HT-29 (cell line): ENCODE results near the gene WLS. TPM values are rescaled to one million over a fixed set of nuclear protein-coding genes. Genes with fewer than 3 reads are reported as not detected.
"Not testable (repeated sequence)": the region's sequence is repeated elsewhere in the genome, so short reads cannot be mapped to it uniquely, and the experiment has no call there.

Source experiments
- DNase-seq: peaks from one replicate; pipeline ENCODE4 v3.0.0-alpha.2; 2015; ENCODE audit warnings: low spot score
- total RNA-seq: library from RNA; depleted of rRNA; stranded (reverse); fragments of >200 nt; shearing (Covaris generic); gene quantifications from 2 replicates; pipeline ENCODE4 v1.2.3, GENCODE V29; 2014

Gene WLS
- total RNA-seq, 1 experiment from 2014 or later: 29.0 TPM

- DNase-seq: no peak
These were observed 66.0 kb downstream of the WLS start for GRCh38 chr1:68166348-68166747.

GRCh38 chr1:68165665-68166064 lies 66.7 kb downstream of the WLS start:
- DNase-seq: no peak

- DNase-seq: no peak
These were observed 67.4 kb downstream of the WLS start for GRCh38 chr1:68164918-68165317.

- DNase-seq: no peak
These were observed 69.1 kb downstream of the WLS start for GRCh38 chr1:68163220-68163619.

GRCh38 chr1:68162761-68163160 lies 69.6 kb downstream of the WLS start:
- no peak for DNase-seq

GRCh38 chr1:68161672-68162071 lies 70.7 kb downstream of the WLS start:
- DNase-seq: not testable (repeated sequence)

- not testable (repeated sequence) for DNase-seq
These were observed 71.4 kb downstream of the WLS start for GRCh38 chr1:68160935-68161334.

- DNase-seq: no peak
These were observed 72.3 kb downstream of the WLS start for GRCh38 chr1:68160021-68160420.

GRCh38 chr1:68158837-68159236 lies 73.5 kb downstream of the WLS start:
- DNase-seq: no peak

- DNase-seq: no peak
These were observed 74.9 kb downstream of the WLS start for GRCh38 chr1:68157416-68157815.

GRCh38 chr1:68151690-68152089 lies 80.6 kb downstream of the WLS start:
- DNase-seq: no peak

GRCh38 chr1:68149907-68150306 lies 82.4 kb downstream of the WLS start:
- DNase-seq: no peak

GRCh38 chr1:68149110-68149798 lies 83.1 kb downstream of the WLS start:
- no peak for DNase-seq

- no peak for DNase-seq
These were observed 83.7 kb downstream of the WLS start for GRCh38 chr1:68148631-68149030.

- DNase-seq: no peak
These were observed 84.7 kb downstream of the WLS start for GRCh38 chr1:68147534-68148171.

- DNase-seq: peak; percentile 91
These were observed 86.8 kb downstream of the WLS start for GRCh38 chr1:68145418-68146126.

GRCh38 chr1:68144856-68145255 lies 87.5 kb downstream of the WLS start:
- DNase-seq: no peak

GRCh38 chr1:68143633-68144032 lies 88.7 kb downstream of the WLS start:
- no peak for DNase-seq

- DNase-seq: no peak
These were observed 89.9 kb downstream of the WLS start for GRCh38 chr1:68142461-68142860.

- no peak for DNase-seq
These were observed 90.3 kb downstream of the WLS start for GRCh38 chr1:68142036-68142435.

GRCh38 chr1:68141071-68142021 lies 91.0 kb downstream of the WLS start:
- no peak for DNase-seq

GRCh38 chr1:68140536-68140935 lies 91.8 kb downstream of the WLS start:
- no peak for DNase-seq
